Neural cell (in vitro differentiated cells): ENCODE results near the gene WDFY1. TPM values are rescaled to one million over a fixed set of nuclear protein-coding genes. Genes with fewer than 3 reads are reported as not detected.

ENCODE experiments used
- H2AFZ ChIP-seq: fragments of 200-600, 300-800 bp; sonication (generic), shearing (Covaris generic); 2 replicates; pipeline ENCODE4 v1.6.0; 2014; ENCODE audit warnings: low read depth, mild to moderate bottlenecking, antibody characterized with exemption, low read length, moderate library complexity
- H3F3A ChIP-seq: fragments of 200-600 bp; shearing (Covaris generic); 2 replicates; pipeline ENCODE4 v1.6.1; 2016; ENCODE audit warnings: mild to moderate bottlenecking, moderate library complexity, mixed read lengths, antibody characterized with exemption, low read length; ENCODE audit not compliant: insufficient read depth, poor library complexity, severe bottlenecking
- H3K27ac ChIP-seq: fragments of 200-600, 300-800 bp; sonication (generic), shearing (Covaris generic); 2 replicates; pipeline ENCODE4 v1.5.1; 2014; ENCODE audit warnings: mild to moderate bottlenecking, low read length, moderate library complexity
- H3K27me3 ChIP-seq: fragments of 300-800, 200-600 bp; sonication (generic), shearing (Covaris generic); 2 replicates; pipeline ENCODE4 v1.6.0; 2014; ENCODE audit warnings: mild to moderate bottlenecking, low read depth, low read length, moderate library complexity; ENCODE audit not compliant: insufficient read depth
- H3K36me3 ChIP-seq: fragments of 300-800, 200-600 bp; sonication (generic), shearing (Covaris generic); 2 replicates; pipeline ENCODE4 v1.5.1; 2014; ENCODE audit warnings: mild to moderate bottlenecking, antibody characterized with exemption, low read length, moderate library complexity; ENCODE audit not compliant: insufficient read depth
- H3K4me2 ChIP-seq: fragments of 300-800, 200-600 bp; sonication (generic), shearing (Covaris generic); 2 replicates; pipeline ENCODE4 v1.6.0; 2014; ENCODE audit warnings: mild to moderate bottlenecking, low read length
- H3K4me3 ChIP-seq: fragments of 300-800, 200-600 bp; sonication (generic), shearing (Covaris generic); 2 replicates; pipeline ENCODE4 v1.5.1; 2014; ENCODE audit warnings: mild to moderate bottlenecking, low read length, moderate library complexity
- H3K79me2 ChIP-seq: fragments of 200-600 bp; shearing (Covaris generic); replicated peaks from 2 replicates; pipeline ENCODE4 v1.6.0; 2014; ENCODE audit warnings: mild to moderate bottlenecking, low read length, moderate library complexity; ENCODE audit not compliant: insufficient read depth
- H3K9ac ChIP-seq: fragments of 300-800, 200-600 bp; sonication (generic), shearing (Covaris generic); 2 replicates; pipeline ENCODE4 v1.6.1; 2016; ENCODE audit warnings: mild to moderate bottlenecking, low read length, mixed read lengths
- H3K9me2 ChIP-seq: fragments of 200-600 bp; shearing (Covaris generic); 2 replicates; pipeline ENCODE4 v1.6.1; 2016; ENCODE audit warnings: mild to moderate bottlenecking, low read length, mixed read lengths; ENCODE audit not compliant: insufficient read depth
- H3K9me3 ChIP-seq: fragments of 200-600, 300-800 bp; sonication (generic), shearing (Covaris generic); 2 replicates; pipeline ENCODE4 v1.6.1; 2016; ENCODE audit warnings: mild to moderate bottlenecking, mixed run types, low read length, moderate library complexity, mixed read lengths
- H4K20me1 ChIP-seq: fragments of 200-600 bp; shearing (Covaris generic); 2 replicates; pipeline ENCODE4 v1.6.1; 2016; ENCODE audit warnings: mild to moderate bottlenecking, mixed run types; ENCODE audit not compliant: insufficient read depth
- CTCF ChIP-seq: fragments of 450-650 bp; IDR thresholded peaks from 2 replicates; pipeline ENCODE4 v1.5.1; 2014; ENCODE audit warnings: antibody characterized with exemption, mild to moderate bottlenecking, moderate library complexity; ENCODE audit not compliant: poor library complexity, severe bottlenecking
- EP300 ChIP-seq: fragments of 450-650 bp; conservative IDR thresholded peaks from 2 replicates; pipeline ENCODE4 v1.6.1; 2014; ENCODE audit warnings: antibody characterized with exemption, mild to moderate bottlenecking, moderate library complexity; ENCODE audit not compliant: poor library complexity, severe bottlenecking
- RAD21 ChIP-seq: fragments of 450-650 bp; conservative IDR thresholded peaks from 2 replicates; pipeline ENCODE4 v1.6.1; 2014; ENCODE audit warnings: antibody characterized with exemption, mild to moderate bottlenecking, moderate library complexity
- REST ChIP-seq: IDR thresholded peaks from 2 replicates; pipeline ENCODE4 v1.6.1; 2012; ENCODE audit warnings: borderline replicate concordance
- SMC3 ChIP-seq: fragments of 450-650 bp; conservative IDR thresholded peaks from 2 replicates; pipeline ENCODE4 v1.6.1; 2014; ENCODE audit warnings: antibody characterized with exemption, mild to moderate bottlenecking, moderate library complexity; ENCODE audit not compliant: poor library complexity
- TAF1 ChIP-seq: IDR thresholded peaks from 2 replicates; pipeline ENCODE4 v1.6.1; 2012; ENCODE audit warnings: low read depth
- polyA plus RNA-seq: library from polyadenylated mRNA; depleted of rRNA; stranded (reverse); fragments of >200 nt; gene quantifications from 2 replicates; pipeline ENCODE4 v1.2.3, GENCODE V29; 2014

Gene WDFY1
- polyA plus RNA-seq, 1 donor from 2014 or later: 49.4 TPM

- Histone ChIP-seq H4K20me1 (no peaks in the 10 kb centered on the region), H3F3A (no peaks in the 10 kb centered on the region), H3K4me3 (no peak overlapping the region), H3K27me3 (no peaks in the 10 kb centered on the region), H3K9me3 (no peaks in the 10 kb centered on the region), H3K9me2 (no peaks in the 10 kb centered on the region), H2AFZ (no peak overlapping the region), H3K27ac (no peak overlapping the region), H3K9ac (no peak overlapping the region), H3K79me2 (no peaks in the 10 kb centered on the region), H3K4me2 (no peak overlapping the region), H3K36me3 (no peaks in the 10 kb centered on the region)
- TF ChIP-seq CTCF (peak; percentile 90), EP300 (no peak), SMC3 (peak; percentile 97), RAD21 (peak; percentile 89)
These were observed 48.6 kb upstream of the WDFY1 start for GRCh38 chr2:223993634-223994232.

GRCh38 chr2:223991611-223992010 is 46.5 kb upstream of the WDFY1 start:
- Histone ChIP-seq H3K36me3 (no peaks in the 10 kb centered on the region), H3K27ac (no peak overlapping the region)

More at GRCh38 chr2:223991611-223992010, 46.5 kb upstream of the WDFY1 start:
- Histone ChIP-seq H3K79me2 (no peaks in the 10 kb centered on the region), H3K9me3 (no peaks in the 10 kb centered on the region), H3K4me2 (no peak overlapping the region), H2AFZ (no peak overlapping the region), H4K20me1 (no peaks in the 10 kb centered on the region), H3K27me3 (no peaks in the 10 kb centered on the region), H3K9ac (no peak overlapping the region), H3K9me2 (no peaks in the 10 kb centered on the region), H3K4me3 (no peak overlapping the region), H3F3A (no peaks in the 10 kb centered on the region)
- no peak for TF ChIP-seq CTCF
- no peak for TF ChIP-seq TAF1
- no peak for TF ChIP-seq REST
- TF ChIP-seq RAD21: no peak
